ENCODE measurements around the gene SDK2. TPM values are rescaled to one million over a fixed set of nuclear protein-coding genes. Genes with fewer than 3 reads are reported as not detected.

SDK2 gene
- total and polyA plus RNA-seq, 9 of the 15 experiments (the other 6 are each of a cell fraction or from before 2014, with no cell fraction given): 0.04 TPM; not detected in 8

GRCh38 chr17:73308017-73308823 is 336.0 kb downstream of the SDK2 start (continued):
- no peak for TF ChIP-seq CREB5 (CRISPR knock-in tag; IDR thresholded peaks at IDR 0.05)
- peak; percentile 76 for TF ChIP-seq TEAD4 (IDR thresholded peaks at IDR 0.05; ENCODE audit: low read length)
- TF ChIP-seq TEAD4 (CRISPR knock-in tag; IDR thresholded peaks at IDR 0.05; ENCODE audit: borderline replicate concordance): peak; percentile 23; the same call in 1 of the 2 replicates
- TF ChIP-seq TFAM (CRISPR knock-in tag; conservative IDR thresholded peaks at IDR 0.05): no peak
- TF ChIP-seq NCOA1 (IDR thresholded peaks at IDR 0.05; ENCODE audit: low read depth): peak; percentile 46; the same call in 1 of the 2 replicates
- peak; percentile 89 for TF ChIP-seq RNF2 (IDR thresholded peaks at IDR 0.05)
- TF ChIP-seq SNIP1 (IDR thresholded peaks at IDR 0.05; ENCODE audit: low read depth): no peak
- no peak for TF ChIP-seq ZNF707 (CRISPR knock-in tag; conservative IDR thresholded peaks at IDR 0.05)
- TF ChIP-seq TFAP4 (CRISPR knock-in tag; IDR thresholded peaks at IDR 0.05; ENCODE audit: borderline replicate concordance): peak; percentile 55; the same call in 1 of the 2 replicates
- no peak for TF ChIP-seq ZNF124 (CRISPR knock-in tag; IDR thresholded peaks at IDR 0.05)
- peak in 1 of 2 experiments; percentile 54; a peak in 2 of 4 replicates for TF ChIP-seq MNT (conservative IDR thresholded peaks at IDR 0.05)
- TF ChIP-seq MAFG (tag; conservative IDR thresholded peaks at IDR 0.05): peak; percentile 31
- TF ChIP-seq SMARCE1 (IDR thresholded peaks at IDR 0.05): peak; percentile 86
- peak in 1 of 2 experiments; percentile 54; a peak in 1 of 4 replicates for TF ChIP-seq UBTF (IDR thresholded peaks at IDR 0.05; ENCODE audit: borderline replicate concordance in 1 of 2, low read depth in 2 of 2, low read length in 2 of 2)
- 0 out of 2 replicates have a peak, but pooled peaks have one; percentile 39 for TF ChIP-seq MBD2 (IDR thresholded peaks at IDR 0.05; ENCODE audit: borderline replicate concordance, low read depth)
- TF ChIP-seq PBX2 (CRISPR knock-in tag; IDR thresholded peaks at IDR 0.05; ENCODE audit: low read depth): no peak
- TF ChIP-seq PBX2 (tag; conservative IDR thresholded peaks at IDR 0.05; ENCODE audit: low read depth): no peak
- TF ChIP-seq GTF2F1 (IDR thresholded peaks at IDR 0.05; ENCODE audit: low read depth, low read length): no peak
- TF ChIP-seq RBM22 (IDR thresholded peaks at IDR 0.05; ENCODE audit: low read depth, low read length, poor library complexity, severe bottlenecking): no peak

All from K562 (cell line).